Measurements from ENCODE around the gene DDAH1.

The DDAH1 gene

GRCh38 chr1:85343612-85344255 is 121.2 kb downstream of the DDAH1 start:
- H3K4me3 ChIP-seq (ENCODE audit: low read depth, low read length), result no peak overlapping the region
- TF ChIP-seq CTCF (IDR thresholded peaks at IDR 0.05; ENCODE audit: low read depth, low read length), result no peak
- H3K36me3 ChIP-seq, result no peaks in the 10 kb centered on the region
- no peaks in the 10 kb centered on the region for H3K27me3 ChIP-seq (ENCODE audit: insufficient read depth, low read depth, severe bottlenecking)
- H3K9me3 ChIP-seq (ENCODE audit: severe bottlenecking), result no peaks in the 10 kb centered on the region
- no peak for DNase-seq
- H3K27ac ChIP-seq, result no peak overlapping the region

DNA sequence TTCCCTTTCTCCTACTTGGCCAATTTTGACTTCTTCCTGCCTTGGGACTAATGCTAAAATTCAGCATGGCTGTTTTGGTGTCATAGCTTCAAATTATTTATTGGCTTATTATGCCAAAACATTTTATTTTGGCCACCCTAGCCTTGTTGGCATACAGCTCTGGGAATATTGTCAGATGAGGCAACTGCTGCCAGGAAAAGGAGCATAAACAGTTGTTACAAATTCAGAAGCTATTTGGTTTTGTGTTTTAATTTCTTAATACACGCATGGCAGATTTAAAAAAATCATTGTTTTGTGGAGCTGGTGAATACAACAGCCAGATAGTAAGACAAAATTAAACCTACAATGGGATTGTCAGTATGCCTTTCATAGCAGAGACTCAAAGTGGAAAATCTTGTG is 121.7 kb downstream of the DDAH1 start:
- no peak for DNase-seq
- TF ChIP-seq CTCF (IDR thresholded peaks at IDR 0.05; ENCODE audit: low read depth, low read length), result no peak
- H3K27me3 ChIP-seq (ENCODE audit: insufficient read depth, low read depth, severe bottlenecking), result no peaks in the 10 kb centered on the region
- H3K36me3 ChIP-seq, result no peaks in the 10 kb centered on the region
- H3K9me3 ChIP-seq (ENCODE audit: severe bottlenecking), result no peaks in the 10 kb centered on the region
- H3K27ac ChIP-seq, result no peak overlapping the region
- H3K4me3 ChIP-seq (ENCODE audit: low read depth, low read length), result no peak overlapping the region

- Histone ChIP-seq H3K36me3 (no peaks in the 10 kb centered on the region), H3K27me3 (ENCODE audit: insufficient read depth, low read depth, severe bottlenecking) (no peaks in the 10 kb centered on the region), H3K27ac (no peak overlapping the region), H3K9me3 (ENCODE audit: severe bottlenecking) (no peaks in the 10 kb centered on the region), H3K4me3 (ENCODE audit: low read depth, low read length) (no peak overlapping the region)
- no peak for DNase-seq
- TF ChIP-seq CTCF (IDR thresholded peaks at IDR 0.05; ENCODE audit: low read depth, low read length), result no peak
Measured at GRCh38 chr1:85342207-85342606, 122.8 kb downstream of the DDAH1 start.

- H3K36me3 ChIP-seq, result no peaks in the 10 kb centered on the region
- H3K9me3 ChIP-seq (ENCODE audit: severe bottlenecking), result no peaks in the 10 kb centered on the region
- H3K4me3 ChIP-seq (ENCODE audit: low read depth, low read length), result no peak overlapping the region
- TF ChIP-seq CTCF (IDR thresholded peaks at IDR 0.05; ENCODE audit: low read depth, low read length), result no peak
- no peak for DNase-seq
- no peak overlapping the region for H3K27ac ChIP-seq
- H3K27me3 ChIP-seq (ENCODE audit: insufficient read depth, low read depth, severe bottlenecking), result no peaks in the 10 kb centered on the region
Measured at GRCh38 chr1:85340427-85340826, 124.5 kb downstream of the DDAH1 start.

GRCh38 chr1:85339656-85340399 is 125.1 kb downstream of the DDAH1 start:
- Histone ChIP-seq H3K4me3 (ENCODE audit: low read depth, low read length) (no peak overlapping the region), H3K27ac (no peak overlapping the region), H3K9me3 (ENCODE audit: severe bottlenecking) (no peaks in the 10 kb centered on the region), H3K36me3 (no peaks in the 10 kb centered on the region), H3K27me3 (ENCODE audit: insufficient read depth, low read depth, severe bottlenecking) (no peaks in the 10 kb centered on the region)
- DNase-seq, result no peak
- no peak for TF ChIP-seq CTCF (IDR thresholded peaks at IDR 0.05; ENCODE audit: low read depth, low read length)
